GM12878 (cell line): ENCODE results near the gene C16orf46.

Experiments used
- CHD4 ChIP-seq: fragments of 200-600 bp; sonication (generic); IDR thresholded peaks from 2 replicates; pipeline ENCODE4 v1.6.1; 2016; ENCODE audit warnings: mild to moderate bottlenecking
- STAT3 ChIP-seq: IDR thresholded peaks from 2 replicates; pipeline ENCODE4 v1.6.1; 2011; ENCODE audit warnings: low read depth, low read length, improper control_type of control experiment
- TF ChIP-seq, protein P1 (sequence below), 3 experiments: IDR thresholded peaks in 2 of 3; conservative IDR thresholded peaks in 1 of 3; 2 replicates each; pipeline ENCODE4 v1.5.1; 2011; ENCODE audit warnings: low read depth in 3 of 3, low read length in 3 of 3, mild to moderate bottlenecking in 3 of 3, control low read depth in 2 of 3, moderate library complexity in 2 of 3, inconsistent platforms in 1 of 3, mixed read lengths in 1 of 3; ENCODE audit not compliant: control insufficient read depth in 2 of 3, insufficient read depth in 1 of 3; ENCODE audit errors: extremely low read depth in 1 of 3
- TF ChIP-seq, protein P2 (sequence below): IDR thresholded peaks from 2 replicates; pipeline ENCODE4 v1.6.1; 2011; ENCODE audit warnings: low read depth, low read length, improper control_type of control experiment, borderline replicate concordance
- TF ChIP-seq, protein P3 (sequence below): IDR thresholded peaks from 2 replicates; pipeline ENCODE4 v1.6.1; 2012; ENCODE audit warnings: mild to moderate bottlenecking, low read depth, low read length

DNA sequence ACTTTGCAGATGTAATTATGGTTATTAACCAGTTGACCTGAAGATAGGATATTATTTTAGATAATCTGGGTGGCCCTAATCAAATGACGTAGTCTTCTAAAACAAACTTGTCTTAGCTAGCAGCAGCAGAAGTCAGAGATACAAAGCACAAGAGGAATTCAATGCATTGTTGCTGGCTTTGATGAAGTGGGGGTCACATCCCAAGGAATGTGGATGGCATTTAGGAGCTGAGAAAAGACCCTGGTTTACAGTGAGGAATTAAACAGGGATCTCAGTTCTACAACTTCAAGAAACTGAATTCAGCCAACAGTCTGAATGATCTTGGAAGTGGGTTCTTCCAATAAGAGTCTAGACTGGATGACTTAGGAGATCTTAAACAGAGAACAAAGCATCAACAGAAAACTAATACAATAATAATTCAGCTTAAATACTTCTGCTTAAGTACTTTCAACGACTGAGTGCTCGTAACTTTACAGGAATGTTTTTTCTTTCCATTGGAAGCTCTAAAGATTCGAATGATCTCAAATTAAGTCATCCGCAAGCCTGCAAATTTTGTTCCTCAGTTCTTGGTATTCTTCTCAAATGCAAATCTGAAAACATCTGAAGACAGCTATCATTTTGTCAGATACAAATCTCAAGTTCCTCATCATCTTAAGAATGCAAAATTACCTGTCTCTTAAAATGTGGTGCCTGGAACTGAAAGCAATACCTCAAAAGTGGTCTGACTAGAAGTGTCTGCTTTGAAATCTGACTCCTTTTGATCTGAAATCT is 3.3 kb downstream of the C16orf46 start:
- TF ChIP-seq, protein P1, sequence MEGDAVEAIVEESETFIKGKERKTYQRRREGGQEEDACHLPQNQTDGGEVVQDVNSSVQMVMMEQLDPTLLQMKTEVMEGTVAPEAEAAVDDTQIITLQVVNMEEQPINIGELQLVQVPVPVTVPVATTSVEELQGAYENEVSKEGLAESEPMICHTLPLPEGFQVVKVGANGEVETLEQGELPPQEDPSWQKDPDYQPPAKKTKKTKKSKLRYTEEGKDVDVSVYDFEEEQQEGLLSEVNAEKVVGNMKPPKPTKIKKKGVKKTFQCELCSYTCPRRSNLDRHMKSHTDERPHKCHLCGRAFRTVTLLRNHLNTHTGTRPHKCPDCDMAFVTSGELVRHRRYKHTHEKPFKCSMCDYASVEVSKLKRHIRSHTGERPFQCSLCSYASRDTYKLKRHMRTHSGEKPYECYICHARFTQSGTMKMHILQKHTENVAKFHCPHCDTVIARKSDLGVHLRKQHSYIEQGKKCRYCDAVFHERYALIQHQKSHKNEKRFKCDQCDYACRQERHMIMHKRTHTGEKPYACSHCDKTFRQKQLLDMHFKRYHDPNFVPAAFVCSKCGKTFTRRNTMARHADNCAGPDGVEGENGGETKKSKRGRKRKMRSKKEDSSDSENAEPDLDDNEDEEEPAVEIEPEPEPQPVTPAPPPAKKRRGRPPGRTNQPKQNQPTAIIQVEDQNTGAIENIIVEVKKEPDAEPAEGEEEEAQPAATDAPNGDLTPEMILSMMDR (IDR thresholded peaks at IDR 0.05 in 2 of 3, conservative IDR thresholded peaks at IDR 0.05 in 1 of 3; ENCODE audit: control insufficient read depth in 2 of 3, extremely low read depth in 1 of 3, insufficient read depth in 1 of 3, low read depth in 3 of 3, low read length in 3 of 3) = no peak
- TF ChIP-seq, protein P2, sequence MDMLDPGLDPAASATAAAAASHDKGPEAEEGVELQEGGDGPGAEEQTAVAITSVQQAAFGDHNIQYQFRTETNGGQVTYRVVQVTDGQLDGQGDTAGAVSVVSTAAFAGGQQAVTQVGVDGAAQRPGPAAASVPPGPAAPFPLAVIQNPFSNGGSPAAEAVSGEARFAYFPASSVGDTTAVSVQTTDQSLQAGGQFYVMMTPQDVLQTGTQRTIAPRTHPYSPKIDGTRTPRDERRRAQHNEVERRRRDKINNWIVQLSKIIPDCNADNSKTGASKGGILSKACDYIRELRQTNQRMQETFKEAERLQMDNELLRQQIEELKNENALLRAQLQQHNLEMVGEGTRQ = no peak
- TF ChIP-seq STAT3 (no peak), CHD4 (no peak)
- TF ChIP-seq, protein P3, sequence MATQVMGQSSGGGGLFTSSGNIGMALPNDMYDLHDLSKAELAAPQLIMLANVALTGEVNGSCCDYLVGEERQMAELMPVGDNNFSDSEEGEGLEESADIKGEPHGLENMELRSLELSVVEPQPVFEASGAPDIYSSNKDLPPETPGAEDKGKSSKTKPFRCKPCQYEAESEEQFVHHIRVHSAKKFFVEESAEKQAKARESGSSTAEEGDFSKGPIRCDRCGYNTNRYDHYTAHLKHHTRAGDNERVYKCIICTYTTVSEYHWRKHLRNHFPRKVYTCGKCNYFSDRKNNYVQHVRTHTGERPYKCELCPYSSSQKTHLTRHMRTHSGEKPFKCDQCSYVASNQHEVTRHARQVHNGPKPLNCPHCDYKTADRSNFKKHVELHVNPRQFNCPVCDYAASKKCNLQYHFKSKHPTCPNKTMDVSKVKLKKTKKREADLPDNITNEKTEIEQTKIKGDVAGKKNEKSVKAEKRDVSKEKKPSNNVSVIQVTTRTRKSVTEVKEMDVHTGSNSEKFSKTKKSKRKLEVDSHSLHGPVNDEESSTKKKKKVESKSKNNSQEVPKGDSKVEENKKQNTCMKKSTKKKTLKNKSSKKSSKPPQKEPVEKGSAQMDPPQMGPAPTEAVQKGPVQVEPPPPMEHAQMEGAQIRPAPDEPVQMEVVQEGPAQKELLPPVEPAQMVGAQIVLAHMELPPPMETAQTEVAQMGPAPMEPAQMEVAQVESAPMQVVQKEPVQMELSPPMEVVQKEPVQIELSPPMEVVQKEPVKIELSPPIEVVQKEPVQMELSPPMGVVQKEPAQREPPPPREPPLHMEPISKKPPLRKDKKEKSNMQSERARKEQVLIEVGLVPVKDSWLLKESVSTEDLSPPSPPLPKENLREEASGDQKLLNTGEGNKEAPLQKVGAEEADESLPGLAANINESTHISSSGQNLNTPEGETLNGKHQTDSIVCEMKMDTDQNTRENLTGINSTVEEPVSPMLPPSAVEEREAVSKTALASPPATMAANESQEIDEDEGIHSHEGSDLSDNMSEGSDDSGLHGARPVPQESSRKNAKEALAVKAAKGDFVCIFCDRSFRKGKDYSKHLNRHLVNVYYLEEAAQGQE = no peak
